SKM-1 treated with dmso at 0.1 percent for 144 hours (cell line): ENCODE data around the gene IL21R.
"Not testable (repeated sequence)": the region's sequence is repeated elsewhere in the genome, so short reads cannot be mapped to it uniquely, and the experiment has no call there.

Source experiments
- DNase-seq: peaks from one replicate; lab custom pipeline; 2025; ENCODE audit not compliant: unreplicated experiment; lab: John Stamatoyannopoulos, UW

Gene IL21R

GRCh38 chr16:27441998-27442397, 40.0 kb downstream of the IL21R start:
- no peak for DNase-seq

- no peak for DNase-seq
These were observed 42.0 kb downstream of the IL21R start for GRCh38 chr16:27444015-27444414.

- DNase-seq = no peak
These were observed 42.5 kb downstream of the IL21R start for GRCh38 chr16:27444470-27444869.

GRCh38 chr16:27445502-27446175, 43.7 kb downstream of the IL21R start:
- DNase-seq = no peak

GRCh38 chr16:27446721-27447120, 44.7 kb downstream of the IL21R start:
- DNase-seq = no peak

GRCh38 chr16:27447301-27447700, 45.3 kb downstream of the IL21R start:
- DNase-seq = no peak

GRCh38 chr16:27448532-27449433, 46.8 kb downstream of the IL21R start:
- DNase-seq = no peak

- DNase-seq = no peak
These were observed 47.6 kb downstream of the IL21R start for GRCh38 chr16:27449434-27450195.

- DNase-seq = no peak
These were observed 48.2 kb downstream of the IL21R start for GRCh38 chr16:27450196-27450549.

GRCh38 chr16:27452569-27453493, 50.9 kb downstream of the IL21R start:
- no peak for DNase-seq

GRCh38 chr16:27453494-27453825, 51.5 kb downstream of the IL21R start:
- DNase-seq = no peak

- no peak for DNase-seq
These were observed 53.7 kb downstream of the IL21R start for GRCh38 chr16:27455700-27456099.

GRCh38 chr16:27457605-27457900, 55.6 kb downstream of the IL21R start:
- DNase-seq = not testable (repeated sequence)

GRCh38 chr16:27458258-27458657, 56.3 kb downstream of the IL21R start:
- no peak for DNase-seq

GRCh38 chr16:27458987-27459688, 57.2 kb downstream of the IL21R start:
- DNase-seq = no peak

GRCh38 chr16:27460213-27460612, 58.2 kb downstream of the IL21R start:
- no peak for DNase-seq

- DNase-seq = no peak
These were observed 58.9 kb downstream of the IL21R start for GRCh38 chr16:27460663-27461482.

GRCh38 chr16:27461483-27462171, 59.7 kb downstream of the IL21R start:
- DNase-seq = no peak
